HepG2 (cell line): ENCODE data around the gene PERP. TPM values are rescaled to one million over a fixed set of nuclear protein-coding genes. Genes with fewer than 3 reads are reported as not detected.

Source experiments
- ATAC-seq: fragments of 200-7000 bp; cut with Tn5 transposase; 3 replicates; pipeline ENCODE4 v1.9.1; 2020; ENCODE audit warnings: mild to moderate bottlenecking, moderate library complexity
- BruUV-seq: library from RNA; stranded (reverse); fragments of 400-500 nt; replicated peaks from 2 replicates; lab custom pipeline; 2021; lab: Mats Ljungman, UMichigan
- CTCF ChIA-PET: fragments of 300-600 bp; formaldehyde crosslinking; extraction: SDS; loops from one replicate; lab custom pipeline; 2021; ENCODE audit warnings: low total read pairs, inconsistent platforms, low intra/inter-chr PET ratio; lab: Yijun Ruan, JAX
- POLR2A ChIA-PET: fragments of 350-600 bp; sonication (Branson Sonifier 250); formaldehyde crosslinking; loops from one replicate; lab custom pipeline; 2020; ENCODE audit warnings: antibody characterized with exemption, inconsistent platforms; lab: Yijun Ruan, JAX
- DNase-seq: peaks from one replicate; pipeline ENCODE4 v3.0.0-alpha.2; 2015; ENCODE audit warnings: low spot score
- FAIRE-seq: peaks from 3 replicates; lab custom pipeline; 2011; peaks lifted over from hg19 to GRCh38; lab: Jason Lieb, UNC
- H2AFZ ChIP-seq: one replicate; pipeline ENCODE4 v1.6.1; 2011; ENCODE audit warnings: low read length, inconsistent platforms
- H3K27ac ChIP-seq: fragments of 300-600 bp; 3 replicates; pipeline ENCODE4 v1.8.0; 2011; ENCODE audit warnings: mixed run types, mild to moderate bottlenecking, mixed read lengths, low read length, inconsistent platforms; ENCODE audit not compliant: insufficient read depth; ENCODE audit errors: extremely low read length
- H3K27me3 ChIP-seq, 2 experiments: fragments of 200-600 bp in 1 of 2; 2 replicates in 1 of 2; 3 replicates in 1 of 2; pipeline versions ENCODE4 v1.6.0 to v1.8.0; 2011; ENCODE audit warnings: low read length in 2 of 2, mild to moderate bottlenecking in 2 of 2, moderate library complexity in 2 of 2, inconsistent platforms in 1 of 2; ENCODE audit not compliant: insufficient read depth in 2 of 2, control insufficient read depth in 1 of 2
- H3K36me3 ChIP-seq, 2 experiments: fragments of 200-600 bp in 1 of 2; replicated peaks in 1 of 2; 2 replicates in 1 of 2; 3 replicates in 1 of 2; pipeline versions ENCODE4 v1.5.1 to v1.8.0; 2011; ENCODE audit warnings: low read length in 2 of 2, inconsistent platforms in 1 of 2; ENCODE audit not compliant: insufficient read depth in 2 of 2, control insufficient read depth in 1 of 2
- H3K4me1 ChIP-seq: 2 replicates; pipeline ENCODE4 v1.5.1; 2012; ENCODE audit warnings: low read length, inconsistent platforms; ENCODE audit not compliant: insufficient read depth
- H3K4me2 ChIP-seq: 2 replicates; pipeline ENCODE4 v1.6.0; 2011; ENCODE audit warnings: low read depth, low read length, inconsistent platforms
- H3K4me3 ChIP-seq, 3 experiments: fragments of 200-600 bp in 1 of 3; sonication (generic), shearing (Covaris generic) in 1 of 3; replicated peaks in 1 of 3; 2 replicates each; pipeline ENCODE4 v1.5.1; 2011 to 2016; ENCODE audit warnings: low read length in 3 of 3, inconsistent platforms in 2 of 3, low read depth in 2 of 3, mild to moderate bottlenecking in 2 of 3, control low read depth in 1 of 3, mixed read lengths in 1 of 3; ENCODE audit not compliant: insufficient read depth in 1 of 3
- H3K79me2 ChIP-seq: one replicate; pipeline ENCODE4 v1.6.1; 2011; ENCODE audit warnings: low read length, inconsistent platforms; ENCODE audit not compliant: insufficient read depth
- H3K9ac ChIP-seq: 2 replicates; pipeline ENCODE4 v1.6.0; 2011; ENCODE audit warnings: mild to moderate bottlenecking, low read depth, low read length, inconsistent platforms; ENCODE audit not compliant: insufficient read depth
- H3K9me3 ChIP-seq: 2 replicates; pipeline ENCODE4 v1.5.1; 2012; ENCODE audit warnings: mild to moderate bottlenecking, low read length
- H4K20me1 ChIP-seq: 2 replicates; pipeline ENCODE4 v1.6.0; 2011; ENCODE audit warnings: inconsistent platforms, mild to moderate bottlenecking, low read length, moderate library complexity; ENCODE audit not compliant: insufficient read depth
- CBX2 ChIP-seq, 2 experiments: fragments of 200-600 bp in 1 of 2; sonication (generic); formaldehyde crosslinking in 1 of 2; IDR thresholded peaks; 2 replicates each; pipeline versions ENCODE4 v1.7.0 to v1.8.1; 2018 to 2022; ENCODE audit warnings: low read depth in 2 of 2, low read length in 1 of 2, mild to moderate bottlenecking in 1 of 2, missing genetic modification reagents in 1 of 2
- EHMT2 ChIP-seq: fragments of 200-600 bp; sonication (generic); IDR thresholded peaks from 2 replicates; pipeline ENCODE4 v1.7.0; 2017; ENCODE audit warnings: antibody characterized with exemption, low read depth, low read length, borderline replicate concordance
- FOXP1 ChIP-seq, 2 experiments: fragments of 450-650 bp in 1 of 2; IDR thresholded peaks; 2 replicates each; pipeline ENCODE4 v1.6.1; 2017 to 2018; ENCODE audit warnings: antibody characterized with exemption in 1 of 2
- HMGA1 ChIP-seq: sonication (generic); formaldehyde crosslinking; conservative IDR thresholded peaks from 2 replicates; pipeline ENCODE4 v1.4.0; 2020; ENCODE audit warnings: missing genetic modification reagents
- HOXA7 ChIP-seq: sonication (generic); formaldehyde crosslinking; IDR thresholded peaks from 2 replicates; pipeline ENCODE4 v1.8.1; 2022; ENCODE audit warnings: mild to moderate bottlenecking, missing genetic modification reagents, moderate library complexity
- KLF6 ChIP-seq: IDR thresholded peaks from 2 replicates; pipeline ENCODE4 v1.8.0; 2016; ENCODE audit warnings: missing biosample characterization, missing genetic modification reagents
- SIX1 ChIP-seq: sonication (generic); formaldehyde crosslinking; IDR thresholded peaks from 2 replicates; pipeline ENCODE4 v1.4.0; 2020; ENCODE audit warnings: missing genetic modification reagents, borderline replicate concordance
- TCF7L2 ChIP-seq: IDR thresholded peaks from 2 replicates; pipeline ENCODE4 v1.6.1; 2011; ENCODE audit warnings: mild to moderate bottlenecking, low read depth, low read length, moderate library complexity
- THYN1 ChIP-seq: sonication (generic); formaldehyde crosslinking; IDR thresholded peaks from 2 replicates; pipeline ENCODE4 v1.8.1; 2023; ENCODE audit warnings: low read depth, mild to moderate bottlenecking, moderate library complexity, missing genetic modification reagents, borderline replicate concordance
- TOPORS ChIP-seq: sonication (generic); formaldehyde crosslinking; IDR thresholded peaks from 2 replicates; pipeline ENCODE4 v1.8.0; 2023; ENCODE audit warnings: mild to moderate bottlenecking, missing genetic modification reagents
- ZNF205 ChIP-seq: IDR thresholded peaks from 2 replicates; pipeline ENCODE4 v1.6.1; 2018; ENCODE audit warnings: missing biosample characterization, missing genetic modification reagents
- ZNF33A ChIP-seq: sonication (generic); formaldehyde crosslinking; IDR thresholded peaks from 2 replicates; pipeline ENCODE4 v1.5.1; 2020; ENCODE audit warnings: missing genetic modification reagents, mild to moderate bottlenecking, moderate library complexity, borderline replicate concordance
- ZNF354B ChIP-seq: sonication (generic); formaldehyde crosslinking; IDR thresholded peaks from 2 replicates; pipeline ENCODE4 v1.8.0; 2022; ENCODE audit warnings: mild to moderate bottlenecking, missing genetic modification reagents
- WGBS: methylation state at CpG from one replicate; pipeline ENCODE4 v1.1.6; 2017; ENCODE audit warnings: low lambda C conversion rate; 5-methylcytosine and 5-hydroxymethylcytosine counted together
- in situ Hi-C: cut with HindIII; loops from 2 replicates; pipeline ENCODE4 v1.10.0; 2017; ENCODE audit warnings: low pct_unique_long_range_greater_than_20kb; ENCODE audit not compliant: extremely low pct_ligation_motif_present
- intact Hi-C: fragments of 100-400 bp; cut with micrococcal nuclease; formaldehyde crosslinking; loops from one replicate; pipeline ENCODE4 v1.10.0; 2022; ENCODE audit not compliant: unreplicated experiment
- polyA plus RNA-seq, 8 experiments: library from polyadenylated mRNA; depleted of rRNA in 3 of 8; stranded (reverse) in 7 of 8; unstranded in 1 of 8; fragments of >200 nt; fragmentation: Illumina TruSeq in 4 of 8; extraction: Trizol in 4 of 8; gene quantifications; 2 replicates each; pipeline versions ENCODE4 v1.2.1 to v1.2.3, GENCODE V29; 2011 to 2016; ENCODE audit warnings: low read depth in 4 of 8, missing spikeins in 1 of 8, mixed read lengths in 1 of 8; ENCODE audit not compliant: insufficient read depth in 1 of 8
- total RNA-seq, 5 experiments: library from RNA; depleted of rRNA; stranded (reverse); fragments of >200 nt; fragmentation: Illumina TruSeq; extraction: Trizol; gene quantifications; 2 replicates each; pipeline ENCODE4 v1.2.3, GENCODE V29; 2016; ENCODE audit warnings: low read depth in 1 of 5
- TF ChIP-seq, protein P1 (sequence below): IDR thresholded peaks from 2 replicates; pipeline ENCODE4 v1.6.1; 2018; ENCODE audit warnings: missing genetic modification reagents
- TF ChIP-seq, protein P2 (sequence below): sonication (generic); formaldehyde crosslinking; IDR thresholded peaks from 2 replicates; pipeline ENCODE4 v1.5.1; 2020; ENCODE audit warnings: mild to moderate bottlenecking, missing genetic modification reagents
- TF ChIP-seq, protein P3 (sequence below): sonication (generic); formaldehyde crosslinking; IDR thresholded peaks from 2 replicates; pipeline ENCODE4 v1.8.0; 2022; ENCODE audit warnings: mild to moderate bottlenecking, missing genetic modification reagents, moderate library complexity
- TF ChIP-seq, protein P4 (sequence below): sonication (generic); formaldehyde crosslinking; IDR thresholded peaks from 2 replicates; pipeline ENCODE4 v1.8.0; 2022; ENCODE audit warnings: mild to moderate bottlenecking, missing genetic modification reagents; ENCODE audit not compliant: insufficient replicate concordance

PERP gene
- total and polyA plus RNA-seq, 2 of the 13 experiments (the other 11 are each of a cell fraction or from before 2014, with no cell fraction given): 26.0 to 53.0 TPM

DNA sequence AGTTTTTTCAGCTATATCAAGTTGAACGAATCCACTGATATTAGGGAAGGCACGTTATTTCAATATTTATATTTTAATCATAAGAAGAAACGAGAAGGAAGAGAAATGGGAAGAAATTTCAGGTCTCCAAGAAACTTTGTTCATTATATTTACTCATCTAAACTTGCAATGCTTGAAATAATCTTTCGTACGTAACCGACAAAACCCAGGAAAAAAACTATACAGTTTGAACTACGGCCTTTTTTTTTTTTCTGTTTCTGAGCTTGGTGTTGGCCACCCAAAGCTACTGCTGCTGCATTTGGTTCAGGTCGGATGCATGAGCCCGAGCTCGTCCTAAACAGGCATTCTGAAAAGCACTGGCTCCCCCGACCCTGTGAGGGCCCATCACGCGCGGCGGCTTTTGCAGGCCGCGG, 548 bp downstream of the PERP start:
- no peak for FAIRE-seq
- no peak for TF ChIP-seq EHMT2
- no peak for TF ChIP-seq TOPORS
- no peak for TF ChIP-seq HMGA1 (CRISPR knock-in tag)
- no peak for TF ChIP-seq SIX1 (CRISPR knock-in tag)
- TF ChIP-seq, protein P1, sequence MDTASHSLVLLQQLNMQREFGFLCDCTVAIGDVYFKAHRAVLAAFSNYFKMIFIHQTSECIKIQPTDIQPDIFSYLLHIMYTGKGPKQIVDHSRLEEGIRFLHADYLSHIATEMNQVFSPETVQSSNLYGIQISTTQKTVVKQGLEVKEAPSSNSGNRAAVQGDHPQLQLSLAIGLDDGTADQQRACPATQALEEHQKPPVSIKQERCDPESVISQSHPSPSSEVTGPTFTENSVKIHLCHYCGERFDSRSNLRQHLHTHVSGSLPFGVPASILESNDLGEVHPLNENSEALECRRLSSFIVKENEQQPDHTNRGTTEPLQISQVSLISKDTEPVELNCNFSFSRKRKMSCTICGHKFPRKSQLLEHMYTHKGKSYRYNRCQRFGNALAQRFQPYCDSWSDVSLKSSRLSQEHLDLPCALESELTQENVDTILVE (CRISPR knock-in tag): no peak
- TF ChIP-seq KLF6 (CRISPR knock-in tag): no peak
- no peak for TF ChIP-seq ZNF205
- TF ChIP-seq, protein P2, sequence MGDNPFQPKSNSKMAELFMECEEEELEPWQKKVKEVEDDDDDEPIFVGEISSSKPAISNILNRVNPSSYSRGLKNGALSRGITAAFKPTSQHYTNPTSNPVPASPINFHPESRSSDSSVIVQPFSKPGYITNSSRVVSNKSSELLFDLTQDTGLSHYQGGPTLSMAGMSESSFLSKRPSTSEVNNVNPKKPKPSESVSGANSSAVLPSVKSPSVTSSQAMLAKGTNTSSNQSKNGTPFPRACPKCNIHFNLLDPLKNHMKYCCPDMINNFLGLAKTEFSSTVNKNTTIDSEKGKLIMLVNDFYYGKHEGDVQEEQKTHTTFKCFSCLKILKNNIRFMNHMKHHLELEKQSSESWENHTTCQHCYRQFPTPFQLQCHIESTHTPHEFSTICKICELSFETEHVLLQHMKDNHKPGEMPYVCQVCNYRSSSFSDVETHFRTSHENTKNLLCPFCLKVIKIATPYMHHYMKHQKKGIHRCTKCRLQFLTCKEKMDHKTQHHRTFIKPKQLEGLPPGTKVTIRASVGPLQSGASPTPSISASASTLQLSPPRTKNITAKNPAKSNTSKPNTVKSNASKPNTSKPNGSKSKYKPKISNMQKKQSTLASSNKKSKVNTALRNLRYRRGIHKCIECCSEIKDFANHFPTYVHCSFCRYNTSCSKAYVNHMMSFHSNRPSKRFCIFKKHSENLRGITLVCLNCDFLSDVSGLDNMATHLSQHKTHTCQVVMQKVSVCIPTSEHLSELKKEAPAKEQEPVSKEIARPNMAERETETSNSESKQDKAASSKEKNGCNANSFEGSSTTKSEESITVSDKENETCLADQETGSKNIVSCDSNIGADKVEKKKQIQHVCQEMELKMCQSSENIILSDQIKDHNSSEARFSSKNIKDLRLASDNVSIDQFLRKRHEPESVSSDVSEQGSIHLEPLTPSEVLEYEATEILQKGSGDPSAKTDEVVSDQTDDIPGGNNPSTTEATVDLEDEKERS: no peak
- no peak for TF ChIP-seq TCF7L2
- TF ChIP-seq FOXP1 (IDR thresholded peaks at IDR 0.05): no peak
- TF ChIP-seq FOXP1 (CRISPR knock-in tag; IDR thresholded peaks at IDR 0.05): 0 out of 2 replicates have a peak, but pooled peaks have one; percentile 9
- TF ChIP-seq, protein P3, sequence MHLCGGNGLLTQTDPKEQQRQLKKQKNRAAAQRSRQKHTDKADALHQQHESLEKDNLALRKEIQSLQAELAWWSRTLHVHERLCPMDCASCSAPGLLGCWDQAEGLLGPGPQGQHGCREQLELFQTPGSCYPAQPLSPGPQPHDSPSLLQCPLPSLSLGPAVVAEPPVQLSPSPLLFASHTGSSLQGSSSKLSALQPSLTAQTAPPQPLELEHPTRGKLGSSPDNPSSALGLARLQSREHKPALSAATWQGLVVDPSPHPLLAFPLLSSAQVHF (CRISPR knock-in tag): no peak
- no peak for TF ChIP-seq THYN1 (CRISPR knock-in tag)
- TF ChIP-seq CBX2 (IDR thresholded peaks at IDR 0.05; ENCODE audit: low read depth, low read length): no peak
- TF ChIP-seq CBX2 (CRISPR knock-in tag; IDR thresholded peaks at IDR 0.05; ENCODE audit: low read depth): no peak
- TF ChIP-seq HOXA7 (CRISPR knock-in tag): no peak
- no peak for TF ChIP-seq ZNF354B (CRISPR knock-in tag)
- TF ChIP-seq, protein P4, sequence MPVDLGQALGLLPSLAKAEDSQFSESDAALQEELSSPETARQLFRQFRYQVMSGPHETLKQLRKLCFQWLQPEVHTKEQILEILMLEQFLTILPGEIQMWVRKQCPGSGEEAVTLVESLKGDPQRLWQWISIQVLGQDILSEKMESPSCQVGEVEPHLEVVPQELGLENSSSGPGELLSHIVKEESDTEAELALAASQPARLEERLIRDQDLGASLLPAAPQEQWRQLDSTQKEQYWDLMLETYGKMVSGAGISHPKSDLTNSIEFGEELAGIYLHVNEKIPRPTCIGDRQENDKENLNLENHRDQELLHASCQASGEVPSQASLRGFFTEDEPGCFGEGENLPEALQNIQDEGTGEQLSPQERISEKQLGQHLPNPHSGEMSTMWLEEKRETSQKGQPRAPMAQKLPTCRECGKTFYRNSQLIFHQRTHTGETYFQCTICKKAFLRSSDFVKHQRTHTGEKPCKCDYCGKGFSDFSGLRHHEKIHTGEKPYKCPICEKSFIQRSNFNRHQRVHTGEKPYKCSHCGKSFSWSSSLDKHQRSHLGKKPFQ (CRISPR knock-in tag): no peak
- TF ChIP-seq ZNF33A (CRISPR knock-in tag): no peak

More for the DNA sequence above, 548 bp downstream of the PERP start:
- Histone ChIP-seq H4K20me1 (no peaks in the 10 kb centered on the region), H3K4me3 (peak overlapping the region; percentile 90 to 95 (median 92)), H3K36me3 (no peaks in the 10 kb centered on the region; a peak in 1 of 5 replicates), H3K79me2 (peaks cover 47% of the 10 kb centered on the region), H2AFZ (no peak overlapping the region), H3K27me3 (no peaks in the 10 kb centered on the region; a peak in 1 of 5 replicates), H3K9me3 (no peaks in the 10 kb centered on the region), H3K4me2 (peak overlapping the region; percentile 95), H3K27ac (peak overlapping the region; percentile 86), H3K4me1 (peaks cover 33% of the 10 kb centered on the region), H3K9ac (peak overlapping the region; percentile 80)
- intact Hi-C loops: loop anchor here (1.0 to 5.0 kb wide), 3 partner anchors 20 to 296 kb away; partner anchors contain the start of gene HEBP2
- BruUV-seq: no TSS peak
- in situ Hi-C loops: loop anchor here (10.0 kb wide), 1 partner anchor 402 kb away; no protein-coding TSS in a partner anchor
- ChIA-PET CTCF (interaction anchor here (4.7 kb wide), 1 partner anchor 103 kb away, joined by 182 read pairs; no protein-coding TSS in a partner anchor), POLR2A (interaction anchor here (1.4 to 2.8 kb wide), 4 partner anchors 20 to 100 kb away, joined by 3 to 41 read pairs (median 12); no protein-coding TSS in a partner anchor)
- 2% methylated on average over 17 of the region's 17 CpGs for WGBS
- no peak for DNase-seq
- ATAC-seq: no peak
